ENCODE data around the gene NDUFAF8.

NDUFAF8 gene

DNA sequence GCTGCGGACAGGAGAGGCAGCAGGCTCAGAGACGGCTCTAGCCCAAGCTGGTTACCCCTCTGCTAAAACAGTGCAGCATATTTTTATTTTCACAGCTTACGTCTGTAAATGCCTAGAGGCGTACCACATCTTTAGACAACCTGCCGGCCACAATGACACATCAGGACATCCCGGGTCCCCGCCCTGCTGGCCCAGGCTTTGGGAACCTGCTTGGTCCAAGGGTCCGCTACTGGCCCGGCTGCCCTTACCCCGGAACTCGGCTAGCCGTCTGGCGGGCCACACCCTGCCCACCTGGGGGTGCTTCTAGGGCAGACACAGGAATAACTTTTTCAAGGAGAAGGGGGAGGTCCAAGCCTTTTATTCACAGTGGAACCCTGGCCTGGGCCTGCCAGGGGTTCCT lies 20.7 kb upstream of the NDUFAF8 start:
- TF ChIP-seq, protein P1, sequence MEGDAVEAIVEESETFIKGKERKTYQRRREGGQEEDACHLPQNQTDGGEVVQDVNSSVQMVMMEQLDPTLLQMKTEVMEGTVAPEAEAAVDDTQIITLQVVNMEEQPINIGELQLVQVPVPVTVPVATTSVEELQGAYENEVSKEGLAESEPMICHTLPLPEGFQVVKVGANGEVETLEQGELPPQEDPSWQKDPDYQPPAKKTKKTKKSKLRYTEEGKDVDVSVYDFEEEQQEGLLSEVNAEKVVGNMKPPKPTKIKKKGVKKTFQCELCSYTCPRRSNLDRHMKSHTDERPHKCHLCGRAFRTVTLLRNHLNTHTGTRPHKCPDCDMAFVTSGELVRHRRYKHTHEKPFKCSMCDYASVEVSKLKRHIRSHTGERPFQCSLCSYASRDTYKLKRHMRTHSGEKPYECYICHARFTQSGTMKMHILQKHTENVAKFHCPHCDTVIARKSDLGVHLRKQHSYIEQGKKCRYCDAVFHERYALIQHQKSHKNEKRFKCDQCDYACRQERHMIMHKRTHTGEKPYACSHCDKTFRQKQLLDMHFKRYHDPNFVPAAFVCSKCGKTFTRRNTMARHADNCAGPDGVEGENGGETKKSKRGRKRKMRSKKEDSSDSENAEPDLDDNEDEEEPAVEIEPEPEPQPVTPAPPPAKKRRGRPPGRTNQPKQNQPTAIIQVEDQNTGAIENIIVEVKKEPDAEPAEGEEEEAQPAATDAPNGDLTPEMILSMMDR (IDR thresholded peaks at IDR 0.05; ENCODE audit: insufficient read depth, low read depth, low read length, missing control alignments), result no peak
- DNase-seq (ENCODE audit: low read depth), result no peak
- no peak overlapping the region for H3K4me3 ChIP-seq (ENCODE audit: low read depth, low read length)

DNA sequence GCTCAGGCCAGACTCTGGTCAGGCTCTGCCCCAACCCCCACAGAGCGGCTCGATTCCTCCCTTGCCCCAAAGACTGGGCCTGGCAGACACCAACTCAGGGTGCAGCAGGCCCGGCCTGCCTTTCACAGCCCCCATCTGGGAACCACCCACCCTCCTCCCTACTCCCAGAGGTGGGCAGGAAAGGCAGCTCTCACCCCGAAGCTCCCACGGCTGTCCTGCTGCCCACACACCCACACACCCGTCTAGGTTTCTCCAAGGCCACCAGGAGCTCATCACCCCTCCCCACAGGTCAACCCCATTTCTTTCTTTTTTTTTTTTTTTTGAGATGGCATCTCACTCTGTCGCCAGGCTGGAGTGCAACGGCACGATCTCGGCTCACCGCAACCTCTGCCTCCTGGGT lies 20.1 kb upstream of the NDUFAF8 start:
- DNase-seq (ENCODE audit: low read depth), result no peak
- TF ChIP-seq, protein P1 (IDR thresholded peaks at IDR 0.05; ENCODE audit: insufficient read depth, low read depth, low read length, missing control alignments), result no peak

DNA sequence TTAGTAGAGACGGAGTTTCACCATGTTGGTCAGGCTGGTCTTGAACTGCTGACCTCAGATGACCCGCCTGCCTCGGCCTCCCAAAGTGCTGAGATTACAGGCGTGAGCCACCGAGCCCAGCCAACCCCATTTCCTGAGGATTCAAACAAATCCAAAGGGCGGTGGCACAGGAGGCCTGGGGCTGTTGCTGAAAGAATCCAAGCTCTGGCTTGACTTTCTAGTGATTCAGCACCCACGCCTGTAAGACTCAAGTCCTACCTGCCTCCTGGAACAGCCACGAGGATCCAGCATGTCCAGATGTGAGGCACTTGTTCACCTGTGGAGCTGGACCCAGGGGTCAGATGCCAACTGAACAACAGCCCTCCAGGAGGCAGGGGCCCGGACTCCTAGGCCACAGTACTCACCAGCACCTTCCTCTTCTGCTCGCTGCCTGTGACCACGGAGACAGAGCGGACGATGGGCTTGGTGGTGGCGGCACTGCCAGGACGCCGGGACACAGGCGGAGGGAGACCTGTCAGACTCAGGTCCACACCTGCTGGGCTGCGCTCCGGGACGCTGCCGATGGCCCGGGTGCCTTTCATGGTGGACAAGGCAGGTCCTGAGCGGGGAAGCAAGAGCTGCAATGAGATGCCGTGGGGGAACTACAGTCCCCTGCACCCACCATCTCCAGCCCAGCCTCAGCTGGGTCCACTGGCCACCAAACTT lies 19.5 kb upstream of the NDUFAF8 start:
- TF ChIP-seq, protein P1 (IDR thresholded peaks at IDR 0.05; ENCODE audit: insufficient read depth, low read depth, low read length, missing control alignments), result no peak
- no peak overlapping the region for H3K4me3 ChIP-seq (ENCODE audit: low read depth, low read length)
- DNase-seq (ENCODE audit: low read depth), result no peak

More for the DNA sequence above, 20.1 kb upstream of the NDUFAF8 start:
- H3K4me3 ChIP-seq (ENCODE audit: low read depth, low read length), result no peak overlapping the region

DNA sequence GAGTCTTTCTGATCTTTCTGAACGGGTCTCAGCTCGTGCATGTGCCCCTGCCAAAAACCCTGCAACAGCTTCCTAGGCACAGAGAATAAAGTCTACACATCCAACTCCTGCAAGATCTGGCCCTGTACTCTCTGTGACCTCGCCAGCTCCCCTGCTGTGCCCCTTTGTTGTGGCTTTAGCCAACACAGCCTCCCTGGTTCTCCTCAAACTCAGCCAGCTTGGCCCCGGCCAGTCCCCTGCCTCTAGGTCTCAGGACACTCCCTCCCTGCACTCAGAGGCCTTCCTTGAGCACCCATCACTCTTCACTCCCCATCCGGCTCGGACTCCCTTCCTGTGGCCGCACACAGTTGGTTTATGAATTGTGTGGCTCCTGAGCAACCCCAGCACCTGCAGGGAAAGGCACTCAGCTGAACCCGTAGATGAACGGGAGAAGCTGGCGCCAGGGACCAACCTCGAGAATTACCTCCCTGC lies 17.7 kb upstream of the NDUFAF8 start:
- TF ChIP-seq, protein P1 (IDR thresholded peaks at IDR 0.05; ENCODE audit: insufficient read depth, low read depth, low read length, missing control alignments), result no peak
- H3K4me3 ChIP-seq (ENCODE audit: low read depth, low read length), result no peak overlapping the region
- no peak for DNase-seq (ENCODE audit: low read depth)

DNA sequence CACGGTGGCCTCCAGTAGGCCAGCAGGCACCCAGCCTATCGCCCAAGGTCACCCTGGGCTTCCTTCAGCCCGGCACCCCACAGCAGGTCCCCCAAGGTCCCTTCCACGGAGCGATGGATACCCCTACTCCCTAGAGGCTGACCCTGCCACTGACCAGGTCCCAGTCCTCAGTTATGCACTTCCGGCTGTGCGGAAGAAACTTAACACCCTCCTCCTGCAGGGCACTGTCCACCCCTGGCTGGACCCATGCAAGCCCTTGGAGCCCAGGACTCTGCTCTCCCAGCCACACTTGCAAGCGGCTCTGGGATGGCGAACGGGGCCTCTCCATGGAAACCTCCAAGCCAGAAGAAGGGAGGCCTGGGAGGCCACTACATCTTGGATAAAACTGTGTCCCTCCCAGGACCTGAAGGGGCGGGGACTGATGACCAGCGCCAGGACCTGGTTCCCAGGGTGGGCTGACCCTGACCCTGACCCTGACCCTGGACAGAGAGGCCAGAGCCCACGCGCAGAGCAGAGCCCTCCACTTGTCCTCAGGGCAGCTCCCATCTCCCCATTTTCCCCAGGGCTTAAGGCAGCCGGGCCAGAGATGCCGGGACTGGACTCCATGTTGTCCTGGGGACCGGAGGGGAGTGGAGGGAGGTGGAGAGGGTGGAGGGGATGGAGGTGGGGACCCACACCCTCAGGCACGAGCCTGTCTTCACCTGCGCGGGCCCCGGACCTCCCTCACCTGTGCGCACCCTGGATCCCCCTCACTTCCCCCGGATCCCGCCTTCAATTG lies 17.1 kb upstream of the NDUFAF8 start:
- TF ChIP-seq, protein P1 (IDR thresholded peaks at IDR 0.05; ENCODE audit: insufficient read depth, low read depth, low read length, missing control alignments), result no peak
- peak overlapping the region; percentile 95 for H3K4me3 ChIP-seq (ENCODE audit: low read depth, low read length)
- DNase-seq (ENCODE audit: low read depth), result no peak

DNA sequence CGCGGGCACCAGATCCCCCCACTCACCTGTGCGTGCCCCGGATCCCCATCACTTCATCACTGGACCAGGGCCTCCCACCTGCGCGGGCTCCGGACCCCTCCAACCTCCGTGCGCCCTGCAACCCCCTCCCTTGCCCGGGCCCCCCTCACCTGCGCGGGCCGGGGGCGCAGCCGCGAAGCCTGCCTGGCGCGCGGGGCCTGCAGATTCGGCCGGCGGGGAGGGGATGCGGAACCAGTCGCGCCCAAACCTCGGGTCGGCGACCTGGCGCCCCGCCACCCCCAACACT lies 16.6 kb upstream of the NDUFAF8 start:
- TF ChIP-seq, protein P1 (IDR thresholded peaks at IDR 0.05; ENCODE audit: insufficient read depth, low read depth, low read length, missing control alignments), result no peak
- H3K4me3 ChIP-seq (ENCODE audit: low read depth, low read length), result peak overlapping the region; percentile 95
- DNase-seq (ENCODE audit: low read depth), result no peak

All from GM12865 (cell line).